ENCODE results near the gene SMARCD1.
A peak's percentile ranks its signal among the peaks of the same experiment; 100 is the strongest.

- TF ChIP-seq CTCF (IDR thresholded peaks at IDR 0.05) (peak in 2 of 7 experiments; percentile 10 to 24), POLR2A (IDR thresholded peaks at IDR 0.05) (peak in 1 of 3 donors; percentile 25)
Measured at GRCh38 chr12:50057000-50057841, 27.9 kb upstream of the SMARCD1 start, which contains the start of gene ASIC1.
